Left renal pelvis (tissue), 4 donors: ENCODE data around the gene ELK3. TPM values are rescaled to one million over a fixed set of nuclear protein-coding genes. Genes with fewer than 3 reads are reported as not detected.

ENCODE experiments used
- DNase-seq, 4 donors: peaks; one replicate each; pipeline ENCODE4 v3.0.0-alpha.2; 2013; ENCODE audit warnings: low read depth in 4 of 4, low spot score in 3 of 4
- polyA plus RNA-seq, 4 donors: library from polyadenylated mRNA; unstranded; fragments of 120-200 nt; gene quantifications; one replicate each; pipeline ENCODE4 v1.2.1, GENCODE V29; 2013; ENCODE audit not compliant: insufficient read length in 4 of 4

Gene ELK3
- polyA plus RNA-seq, 4 donors = 49.5 to 70.6 (median 64.3) TPM

GRCh38 chr12:96248136-96248931 lies 54.2 kb downstream of the ELK3 start:
- no peak for DNase-seq

GRCh38 chr12:96249196-96250118 lies 55.3 kb downstream of the ELK3 start:
- peak in 3 of 4 donors; percentile 27 to 65 (median 29) for DNase-seq

- DNase-seq = no peak
Observed at GRCh38 chr12:96250119-96250685, 56.0 kb downstream of the ELK3 start.

- no peak for DNase-seq
Observed at GRCh38 chr12:96255077-96255476, 60.9 kb downstream of the ELK3 start.

GRCh38 chr12:96256672-96257361 lies 62.6 kb downstream of the ELK3 start:
- no peak for DNase-seq

- no peak for DNase-seq
Observed at GRCh38 chr12:96257550-96258103, 63.5 kb downstream of the ELK3 start.

- no peak for DNase-seq
Observed at GRCh38 chr12:96258104-96258961, 64.2 kb downstream of the ELK3 start.

GRCh38 chr12:96260231-96260630 lies 66.1 kb downstream of the ELK3 start:
- no peak for DNase-seq

- DNase-seq = no peak
Observed at GRCh38 chr12:96260644-96261043, 66.5 kb downstream of the ELK3 start.

- no peak for DNase-seq
Observed at GRCh38 chr12:96261557-96261956, 67.4 kb downstream of the ELK3 start.

- DNase-seq = no peak
Observed at GRCh38 chr12:96263449-96263902, 69.3 kb downstream of the ELK3 start.

GRCh38 chr12:96265400-96265799 lies 71.2 kb downstream of the ELK3 start:
- no peak for DNase-seq

- no peak for DNase-seq
Observed at GRCh38 chr12:96265836-96266235, 71.7 kb downstream of the ELK3 start.

GRCh38 chr12:96266238-96266637 lies 72.1 kb downstream of the ELK3 start:
- DNase-seq = no peak

GRCh38 chr12:96271469-96272199 lies 77.5 kb downstream of the ELK3 start:
- no peak for DNase-seq

- DNase-seq = no peak
Observed at GRCh38 chr12:96274331-96274730, 80.2 kb downstream of the ELK3 start.

GRCh38 chr12:96285158-96285557 lies 91.0 kb downstream of the ELK3 start:
- DNase-seq = no peak

- DNase-seq = no peak
Observed at GRCh38 chr12:96289067-96289466, 94.9 kb downstream of the ELK3 start.

- no peak for DNase-seq
Observed at GRCh38 chr12:96293093-96293492, 98.9 kb downstream of the ELK3 start.
